Prostate gland (tissue), 2 donors: Measurements from ENCODE around the gene TNFRSF11A. TPM values are rescaled to one million over a fixed set of nuclear protein-coding genes. Genes with fewer than 3 reads are reported as not detected.

Experiments
- DNase-seq: peaks from one replicate; pipeline ENCODE4 v3.0.0-alpha.2; 2019; ENCODE audit warnings: low spot score
- H3K27ac ChIP-seq, 2 donors: fragments of 200-600 bp; sonication (generic); 2 replicates each; pipeline ENCODE4 v1.5.1; 2017 to 2019
- H3K27me3 ChIP-seq: fragments of 200-600 bp; sonication (generic); replicated peaks from 2 replicates; pipeline ENCODE4 v1.5.1; 2019; ENCODE audit not compliant: insufficient read depth
- H3K36me3 ChIP-seq, 2 donors: fragments of 200-600 bp; sonication (generic); 1 replicate in 1 of 2; 2 replicates in 1 of 2; pipeline versions ENCODE4 v1.5.1 to v1.8.1; 2017 to 2019
- H3K4me1 ChIP-seq: fragments of 200-600 bp; sonication (generic); replicated peaks from 2 replicates; pipeline ENCODE4 v1.5.1; 2019
- H3K4me3 ChIP-seq, 2 donors: fragments of 200-600 bp; sonication (generic); 2 replicates each; pipeline ENCODE4 v1.5.1; 2017 to 2019
- H3K9me3 ChIP-seq: fragments of 200-600 bp; sonication (generic); 2 replicates; pipeline ENCODE4 v1.5.1; 2017
- CTCF ChIP-seq, 4 experiments: fragments of 200-600 bp in 2 of 4; fragments of 450-650 bp in 2 of 4; sonication (generic) in 2 of 4; IDR thresholded peaks; 1 replicate in 3 of 4; 2 replicates in 1 of 4; pipeline ENCODE4 v1.5.1; 2016 to 2019; ENCODE audit warnings: antibody characterized with exemption in 4 of 4, mild to moderate bottlenecking in 2 of 4, moderate library complexity in 2 of 4
- POLR2A ChIP-seq: fragments of 450-650 bp; IDR thresholded peaks from one replicate; pipeline ENCODE4 v1.6.1; 2016; ENCODE audit warnings: antibody characterized with exemption, mild to moderate bottlenecking
- POLR2AphosphoS5 ChIP-seq: sonication (generic); formaldehyde crosslinking; IDR thresholded peaks from one replicate; pipeline ENCODE4 v1.6.1; 2017; ENCODE audit warnings: antibody characterized with exemption
- WGBS: methylation state at CpG from one replicate; pipeline ENCODE4 v1.1.5; 2018; 5-methylcytosine and 5-hydroxymethylcytosine counted together
- intact Hi-C: fragments of 100-400 bp; cut with DNase I; formaldehyde crosslinking; loops from one replicate; pipeline ENCODE4 v1.14.2; 2022
- total RNA-seq, 2 donors: library from RNA; depleted of rRNA; stranded (reverse); fragments of >200 nt; gene quantifications; one replicate each; pipeline ENCODE4 v1.1.0, GENCODE V29; 2016

The TNFRSF11A gene
- total RNA-seq, 2 donors from 2014 or later, result 6.1 to 10.2 TPM

DNA sequence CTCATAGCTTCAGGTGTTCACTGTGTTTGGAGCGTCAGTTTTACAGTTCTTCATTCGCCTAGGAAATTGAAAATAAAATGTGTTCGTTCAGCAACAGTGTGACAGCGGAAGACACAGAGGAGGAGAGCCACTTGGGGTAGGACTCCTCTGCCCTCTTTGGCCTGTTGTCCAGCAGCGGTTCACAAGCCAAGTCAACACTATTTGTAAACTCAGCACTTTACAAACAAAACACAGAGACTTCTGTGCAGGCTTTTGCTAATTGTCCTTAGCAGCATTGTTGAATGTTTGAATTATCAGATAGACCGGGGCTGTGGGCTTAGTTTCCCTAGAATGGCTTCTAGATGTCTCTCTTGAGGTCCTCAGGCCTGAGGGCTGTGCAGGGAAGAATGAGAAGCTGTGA, 73.2 kb downstream of the TNFRSF11A start:
- TF ChIP-seq POLR2AphosphoS5, result no peak
- no peak for TF ChIP-seq CTCF (IDR thresholded peaks at IDR 0.05)
- TF ChIP-seq POLR2A, result no peak
- intact Hi-C loops, result no loop called here
- no peak overlapping the region for H3K4me3 ChIP-seq
- DNase-seq, result no peak
- 90% methylated on average over 6 of the region's 6 CpGs for WGBS
- no peaks in the 10 kb centered on the region for H3K27me3 ChIP-seq
- H3K9me3 ChIP-seq, result no peaks in the 10 kb centered on the region
- H3K27ac ChIP-seq, result no peak overlapping the region
- H3K36me3 ChIP-seq, result no peaks in the 10 kb centered on the region
- no peaks in the 10 kb centered on the region for H3K4me1 ChIP-seq

GRCh38 chr18:62399276-62399675, 74.2 kb downstream of the TNFRSF11A start:
- H3K36me3 ChIP-seq, result no peaks in the 10 kb centered on the region
- DNase-seq, result no peak
- no peak overlapping the region for H3K27ac ChIP-seq
- TF ChIP-seq CTCF (IDR thresholded peaks at IDR 0.05), result no peak
- no peak for TF ChIP-seq POLR2A
- TF ChIP-seq POLR2AphosphoS5, result no peak
- H3K4me3 ChIP-seq, result no peak overlapping the region
- H3K9me3 ChIP-seq, result no peaks in the 10 kb centered on the region
- 90% methylated on average over 3 of the region's 3 CpGs for WGBS
- intact Hi-C loops, result no loop called here
- H3K27me3 ChIP-seq, result no peaks in the 10 kb centered on the region
- H3K4me1 ChIP-seq, result no peaks in the 10 kb centered on the region

DNA sequence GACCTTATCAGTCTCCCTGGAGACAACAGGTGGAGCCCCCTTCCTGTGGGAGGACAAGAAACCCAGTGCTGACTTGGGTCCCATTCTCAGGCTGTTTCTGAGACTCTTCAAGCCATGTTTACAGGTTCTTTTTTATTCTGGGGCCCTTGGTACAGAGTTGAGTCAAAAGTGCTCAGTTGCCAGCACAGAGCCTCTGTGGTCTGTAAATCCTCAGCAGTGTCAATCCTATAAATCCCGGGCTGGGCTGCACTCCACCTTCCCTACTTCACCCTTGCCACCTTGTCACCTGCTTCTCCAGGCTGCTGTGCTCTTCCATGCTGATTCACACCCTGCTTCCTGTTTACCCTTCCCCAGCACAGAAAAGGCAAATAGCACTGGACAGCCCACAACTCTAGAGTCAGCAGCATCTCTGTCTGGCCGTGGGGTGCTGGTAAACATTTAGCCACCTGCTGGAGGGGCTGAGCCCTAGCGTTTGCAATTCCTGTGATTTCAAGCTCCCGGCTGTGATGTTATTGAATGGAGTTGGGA, 74.7 kb downstream of the TNFRSF11A start:
- intact Hi-C loops, result no loop called here
- no peak for DNase-seq
- H3K27me3 ChIP-seq, result no peaks in the 10 kb centered on the region
- no peak overlapping the region for H3K4me3 ChIP-seq
- no peaks in the 10 kb centered on the region for H3K4me1 ChIP-seq
- H3K36me3 ChIP-seq, result no peaks in the 10 kb centered on the region
- no peak for TF ChIP-seq CTCF (IDR thresholded peaks at IDR 0.05)
- no peak for TF ChIP-seq POLR2A
- no peak for TF ChIP-seq POLR2AphosphoS5
- no peak overlapping the region for H3K27ac ChIP-seq
- no peaks in the 10 kb centered on the region for H3K9me3 ChIP-seq
- WGBS, result 25% methylated on average over 4 of the region's 4 CpGs

DNA sequence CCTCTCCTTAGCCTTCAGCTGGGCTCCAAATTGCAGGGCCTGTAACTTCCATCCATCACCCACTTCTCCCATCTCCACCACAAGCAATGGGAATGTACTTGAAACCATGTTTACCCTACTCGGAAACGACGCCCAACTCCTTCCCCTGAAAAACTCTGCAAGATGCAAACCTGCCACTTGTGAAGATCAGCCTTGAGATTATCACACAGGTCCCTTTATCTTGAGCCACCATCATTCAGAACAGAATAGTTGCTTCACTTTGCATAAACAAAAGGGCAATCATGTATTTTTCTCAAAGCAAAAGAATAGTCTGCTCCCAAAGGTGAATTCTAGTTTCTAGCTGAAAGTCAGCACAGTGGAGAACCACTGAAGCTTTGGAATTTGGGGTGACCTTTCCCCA, 75.8 kb downstream of the TNFRSF11A start:
- Histone ChIP-seq H3K36me3 (no peaks in the 10 kb centered on the region), H3K27me3 (no peaks in the 10 kb centered on the region), H3K9me3 (no peaks in the 10 kb centered on the region), H3K4me1 (no peaks in the 10 kb centered on the region), H3K4me3 (no peak overlapping the region), H3K27ac (no peak overlapping the region)
- WGBS, result 86% methylated on average over 3 of the region's 3 CpGs
- no peak for DNase-seq
- TF ChIP-seq POLR2AphosphoS5, result no peak
- no peak for TF ChIP-seq POLR2A
- no peak for TF ChIP-seq CTCF (IDR thresholded peaks at IDR 0.05)
- intact Hi-C loops, result no loop called here

GRCh38 chr18:62402342-62402948, 77.3 kb downstream of the TNFRSF11A start:
- H3K27me3 ChIP-seq, result no peaks in the 10 kb centered on the region
- TF ChIP-seq POLR2AphosphoS5, result no peak
- no peak for TF ChIP-seq POLR2A
- no peak for TF ChIP-seq CTCF (IDR thresholded peaks at IDR 0.05)
- H3K36me3 ChIP-seq, result no peaks in the 10 kb centered on the region
- 96% methylated on average over 6 of the region's 6 CpGs for WGBS
- no peaks in the 10 kb centered on the region for H3K9me3 ChIP-seq
- intact Hi-C loops, result no loop called here
- no peak overlapping the region for H3K27ac ChIP-seq
- H3K4me1 ChIP-seq, result no peaks in the 10 kb centered on the region
- no peak for DNase-seq
- no peak overlapping the region for H3K4me3 ChIP-seq
